Uterus (tissue), 4 donors: Measurements from ENCODE around the gene ATXN7L2. TPM values are rescaled to one million over a fixed set of nuclear protein-coding genes. Genes with fewer than 3 reads are reported as not detected.

ENCODE experiments used
- DNase-seq, 2 donors: peaks; one replicate each; pipeline ENCODE4 v3.0.0-alpha.2; 2019 to 2020
- H3K27ac ChIP-seq, 2 donors: fragments of 200-600 bp; sonication (generic); 1 replicate in 1 of 2; 2 replicates in 1 of 2; pipeline ENCODE4 v1.5.1; 2016 to 2018
- H3K27me3 ChIP-seq, 2 donors: fragments of 200-600 bp; sonication (generic); one replicate each; pipeline ENCODE4 v1.5.1; 2018 to 2019; ENCODE audit warnings: control low read depth in 1 of 2
- H3K36me3 ChIP-seq, 2 donors: fragments of 200-600 bp; sonication (generic); one replicate each; pipeline ENCODE4 v1.5.1; 2019; ENCODE audit warnings: control low read depth in 1 of 2
- H3K4me1 ChIP-seq, 2 donors: fragments of 200-600 bp; sonication (generic); one replicate each; pipeline ENCODE4 v1.5.1; 2018 to 2019; ENCODE audit warnings: control low read depth in 1 of 2
- H3K4me3 ChIP-seq, 2 donors: fragments of 200-600 bp; sonication (generic); 1 replicate in 1 of 2; 2 replicates in 1 of 2; pipeline ENCODE4 v1.5.1; 2018 to 2019; ENCODE audit warnings: mild to moderate bottlenecking in 1 of 2
- H3K9me3 ChIP-seq, 2 donors: fragments of 200-600 bp; sonication (generic); one replicate each; pipeline ENCODE4 v1.5.1; 2019; ENCODE audit warnings: control low read depth in 1 of 2
- CTCF ChIP-seq, 4 experiments: fragments of 200-600 bp in 2 of 4; fragments of 450-650 bp in 2 of 4; sonication (generic) in 2 of 4; IDR thresholded peaks; one replicate each; pipeline ENCODE4 v1.5.1; 2016 to 2019; ENCODE audit warnings: antibody characterized with exemption in 4 of 4, mild to moderate bottlenecking in 2 of 4, moderate library complexity in 1 of 4
- POLR2A ChIP-seq, 2 donors: fragments of 450-650 bp; IDR thresholded peaks; one replicate each; pipeline ENCODE4 v1.6.1; 2016; ENCODE audit warnings: antibody characterized with exemption in 2 of 2, mild to moderate bottlenecking in 1 of 2, moderate library complexity in 1 of 2
- intact Hi-C: fragments of 100-400 bp; cut with DNase I; formaldehyde crosslinking; loops from one replicate; pipeline ENCODE4 v1.15.1; 2023; ENCODE audit warnings: low total_unique reads
- total RNA-seq, 4 donors: library from RNA; depleted of rRNA in 3 of 4; stranded (reverse); fragments of >200 nt in 3 of 4; gene quantifications; one replicate each; pipeline versions ENCODE4 v1.1.0 to v1.2.4, GENCODE V29; 2014 to 2023
- donor health status: DM: yes; HTN: yes; CAD: no.

The ATXN7L2 gene
- total RNA-seq, 4 donors from 2014 or later = 4.1 to 6.7 (median 4.7) TPM

- no peak for DNase-seq
- Histone ChIP-seq H3K27ac (no peak overlapping the region), H3K36me3 (no peaks in the 10 kb centered on the region), H3K4me1 (no peaks in the 10 kb centered on the region), H3K27me3 (no peaks in the 10 kb centered on the region), H3K4me3 (no peak overlapping the region), H3K9me3 (no peaks in the 10 kb centered on the region)
- intact Hi-C loops = no loop called here
- no peak for TF ChIP-seq POLR2A (IDR thresholded peaks at IDR 0.05)
Observed at GRCh38 chr1:109514846-109515245, 31.1 kb downstream of the ATXN7L2 start.

DNA sequence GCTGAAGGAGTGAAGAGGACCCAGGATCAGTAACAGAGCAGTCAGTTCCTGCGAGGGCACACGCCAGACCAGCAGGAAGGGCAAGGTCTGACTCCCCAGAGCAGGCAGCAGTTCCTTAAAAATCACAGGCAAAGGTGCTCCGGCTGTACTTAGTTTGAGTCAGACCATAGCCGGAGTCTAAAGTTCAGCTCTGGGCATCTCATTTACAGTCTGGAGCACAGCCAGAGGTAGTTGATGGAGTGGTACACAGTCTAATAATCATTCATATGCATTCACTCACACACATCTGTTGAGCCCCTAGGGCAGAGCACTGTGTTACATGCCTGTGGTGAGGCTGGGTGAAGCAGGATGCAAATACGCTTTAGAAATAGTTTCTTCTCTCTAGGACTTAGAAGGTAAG lies 33.2 kb downstream of the ATXN7L2 start:
- H3K27ac ChIP-seq = no peak overlapping the region
- no peaks in the 10 kb centered on the region for H3K36me3 ChIP-seq
- no peak overlapping the region for H3K4me3 ChIP-seq
- TF ChIP-seq CTCF (IDR thresholded peaks at IDR 0.05) (no peak), POLR2A (IDR thresholded peaks at IDR 0.05) (no peak)
- no peaks in the 10 kb centered on the region for H3K27me3 ChIP-seq
- no peak for DNase-seq
- no peaks in the 10 kb centered on the region for H3K4me1 ChIP-seq
- intact Hi-C loops = no loop called here
- H3K9me3 ChIP-seq = no peaks in the 10 kb centered on the region

DNA sequence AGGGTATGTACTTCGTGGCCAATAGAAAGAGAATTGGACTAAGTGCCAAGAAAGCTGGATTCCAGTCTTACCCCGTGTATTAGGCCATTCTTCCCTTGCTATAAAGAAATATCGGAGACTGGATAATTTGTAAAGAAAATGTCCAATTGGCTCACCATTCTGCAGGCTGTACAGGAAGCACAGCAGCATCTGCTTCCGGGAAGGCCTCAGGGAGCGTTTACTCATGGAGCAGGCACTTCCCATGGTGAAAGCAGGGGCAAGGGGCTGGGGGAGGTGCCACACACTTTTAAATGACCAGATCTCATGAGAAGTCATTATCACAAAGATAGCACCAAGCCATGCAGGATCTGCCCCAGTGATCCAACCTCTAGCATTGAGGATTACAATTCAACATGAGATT lies 33.6 kb downstream of the ATXN7L2 start:
- intact Hi-C loops = no loop called here
- no peaks in the 10 kb centered on the region for H3K9me3 ChIP-seq
- TF ChIP-seq POLR2A (IDR thresholded peaks at IDR 0.05) = no peak
- no peak for TF ChIP-seq CTCF (IDR thresholded peaks at IDR 0.05)

GRCh38 chr1:109521002-109521951 lies 37.6 kb downstream of the ATXN7L2 start:
- no peak for DNase-seq
- no peak for TF ChIP-seq CTCF (IDR thresholded peaks at IDR 0.05)
- TF ChIP-seq POLR2A (IDR thresholded peaks at IDR 0.05) = no peak
- intact Hi-C loops = no loop called here
- H3K4me1 ChIP-seq = no peaks in the 10 kb centered on the region
- no peak overlapping the region for H3K27ac ChIP-seq
- H3K9me3 ChIP-seq = no peaks in the 10 kb centered on the region
- no peak overlapping the region for H3K4me3 ChIP-seq
- no peaks in the 10 kb centered on the region for H3K36me3 ChIP-seq
- no peaks in the 10 kb centered on the region for H3K27me3 ChIP-seq

More for the DNA sequence above, 33.6 kb downstream of the ATXN7L2 start:
- H3K36me3 ChIP-seq = no peaks in the 10 kb centered on the region
- no peak overlapping the region for H3K27ac ChIP-seq
- DNase-seq = no peak
- no peak overlapping the region for H3K4me3 ChIP-seq
- no peaks in the 10 kb centered on the region for H3K27me3 ChIP-seq
- no peaks in the 10 kb centered on the region for H3K4me1 ChIP-seq

DNA sequence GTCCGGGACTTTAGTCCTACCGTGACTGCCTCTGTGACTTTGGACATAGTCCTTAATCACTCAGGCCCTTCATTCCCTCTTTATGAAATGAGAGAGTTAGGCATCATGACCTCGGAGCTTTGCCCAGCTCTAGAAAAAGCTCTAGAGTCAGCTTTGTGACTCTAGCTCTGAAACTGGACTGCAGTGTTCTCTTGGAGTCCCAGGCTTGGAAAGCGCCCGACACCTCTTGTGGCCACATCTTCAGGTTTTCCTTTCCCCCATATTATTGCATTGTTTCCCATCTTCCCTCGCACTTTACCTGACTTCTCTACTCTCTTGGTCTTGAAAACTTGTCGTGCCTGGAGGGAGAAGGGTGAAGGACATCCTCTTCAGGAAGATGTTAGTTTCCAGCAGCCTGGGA lies 38.3 kb downstream of the ATXN7L2 start:
- Histone ChIP-seq H3K9me3 (no peaks in the 10 kb centered on the region), H3K27ac (no peak overlapping the region), H3K4me1 (no peaks in the 10 kb centered on the region), H3K4me3 (no peak overlapping the region), H3K27me3 (no peaks in the 10 kb centered on the region), H3K36me3 (no peaks in the 10 kb centered on the region)
- DNase-seq = no peak
- TF ChIP-seq POLR2A (IDR thresholded peaks at IDR 0.05) (no peak), CTCF (IDR thresholded peaks at IDR 0.05) (no peak)
- intact Hi-C loops = no loop called here
